Measurements from ENCODE around the gene SPRR4.

DNA sequence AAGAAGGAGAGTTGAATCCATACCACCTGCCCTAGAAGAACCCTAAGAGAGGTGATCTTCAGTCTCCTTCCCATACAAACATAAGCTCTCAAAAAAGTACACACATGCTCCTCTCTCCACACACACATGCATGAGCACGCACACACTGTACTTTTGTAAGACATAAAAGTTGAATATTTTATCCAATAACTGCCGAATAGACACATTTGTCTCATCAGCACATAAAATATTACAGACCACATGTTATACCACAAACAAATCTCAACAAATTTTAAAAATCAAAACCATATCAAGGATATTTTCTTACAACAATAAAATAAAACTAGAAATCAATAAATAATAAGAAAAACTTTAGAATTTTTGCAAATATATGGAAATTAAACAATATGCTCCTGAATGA lies 16.1 kb downstream of the SPRR4 start:
- TF ChIP-seq, protein P1, sequence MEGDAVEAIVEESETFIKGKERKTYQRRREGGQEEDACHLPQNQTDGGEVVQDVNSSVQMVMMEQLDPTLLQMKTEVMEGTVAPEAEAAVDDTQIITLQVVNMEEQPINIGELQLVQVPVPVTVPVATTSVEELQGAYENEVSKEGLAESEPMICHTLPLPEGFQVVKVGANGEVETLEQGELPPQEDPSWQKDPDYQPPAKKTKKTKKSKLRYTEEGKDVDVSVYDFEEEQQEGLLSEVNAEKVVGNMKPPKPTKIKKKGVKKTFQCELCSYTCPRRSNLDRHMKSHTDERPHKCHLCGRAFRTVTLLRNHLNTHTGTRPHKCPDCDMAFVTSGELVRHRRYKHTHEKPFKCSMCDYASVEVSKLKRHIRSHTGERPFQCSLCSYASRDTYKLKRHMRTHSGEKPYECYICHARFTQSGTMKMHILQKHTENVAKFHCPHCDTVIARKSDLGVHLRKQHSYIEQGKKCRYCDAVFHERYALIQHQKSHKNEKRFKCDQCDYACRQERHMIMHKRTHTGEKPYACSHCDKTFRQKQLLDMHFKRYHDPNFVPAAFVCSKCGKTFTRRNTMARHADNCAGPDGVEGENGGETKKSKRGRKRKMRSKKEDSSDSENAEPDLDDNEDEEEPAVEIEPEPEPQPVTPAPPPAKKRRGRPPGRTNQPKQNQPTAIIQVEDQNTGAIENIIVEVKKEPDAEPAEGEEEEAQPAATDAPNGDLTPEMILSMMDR (IDR thresholded peaks at IDR 0.05; ENCODE audit: low read depth, low read length) = no peak
- TF ChIP-seq EZH2phosphoT487 (IDR thresholded peaks at IDR 0.05; ENCODE audit: low read depth) = no peak
